ENCODE measurements around the gene SPAST. TPM values are rescaled to one million over a fixed set of nuclear protein-coding genes. Genes with fewer than 3 reads are reported as not detected.

The SPAST gene
- polyA plus RNA-seq, 1 donor from 2014 or later = 121 TPM

DNA sequence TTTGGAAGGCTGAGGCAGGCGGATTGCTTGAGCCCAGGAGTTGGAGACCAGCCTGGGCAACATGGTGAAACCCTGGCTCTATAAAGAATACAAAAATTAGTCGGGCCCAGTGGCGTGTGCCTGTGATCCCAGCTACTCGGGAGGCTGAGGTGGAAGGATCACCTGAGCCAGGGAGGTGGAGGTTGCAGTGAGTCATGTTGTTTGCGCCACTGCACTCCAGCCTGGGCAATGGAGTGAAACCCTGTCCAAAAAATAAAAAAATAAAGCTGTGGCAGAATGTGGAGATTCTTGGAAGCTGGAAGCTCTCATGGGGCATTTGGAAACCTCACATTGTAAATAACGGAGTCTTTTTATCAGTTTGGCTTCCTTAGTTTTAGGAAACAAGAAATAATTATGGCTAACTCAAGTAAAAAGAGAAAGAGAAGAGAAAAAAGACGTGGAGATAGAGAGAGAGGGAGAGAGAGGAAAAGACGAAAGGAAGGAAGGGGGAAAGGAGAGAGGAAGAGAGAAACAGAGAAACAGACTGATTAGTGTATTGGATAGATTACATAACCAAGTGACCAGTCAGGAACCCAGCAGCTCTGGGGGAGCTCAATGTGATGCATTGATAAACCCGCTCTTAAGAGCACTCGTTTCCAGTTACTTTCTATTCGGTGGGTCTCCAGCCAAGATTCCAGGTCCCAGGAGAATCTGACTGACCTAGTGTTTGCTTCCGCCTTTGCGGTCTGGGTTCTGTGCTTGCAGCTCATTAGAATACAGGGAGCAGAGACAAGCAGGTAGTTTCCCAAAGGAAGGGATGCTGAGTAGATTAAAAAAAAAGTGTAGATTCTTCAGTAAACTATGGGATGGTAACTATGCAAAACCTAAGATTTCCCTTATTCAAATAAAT is 1.1 kb upstream of the SPAST start:
- peak overlapping the region; percentile 75 for H3K9ac ChIP-seq (ENCODE audit: low read length)
- no peaks in the 10 kb centered on the region for H3K36me3 ChIP-seq (ENCODE audit: insufficient read depth, low read length)
- no peak for TF ChIP-seq SMC3 (conservative IDR thresholded peaks at IDR 0.05; ENCODE audit: poor library complexity)
- peak overlapping the region; percentile 56 for H3K4me2 ChIP-seq (ENCODE audit: low read length)
- peaks cover 26% of the 10 kb centered on the region for H3K79me2 ChIP-seq (replicated peaks; ENCODE audit: insufficient read depth, low read length)
- H2AFZ ChIP-seq (ENCODE audit: low read depth, low read length) = peak overlapping the region; percentile 46
- H3K27ac ChIP-seq (ENCODE audit: low read length) = peak overlapping the region; percentile 85
- H3K4me3 ChIP-seq (ENCODE audit: low read length) = peak overlapping the region; percentile 85
- no peaks in the 10 kb centered on the region for H4K20me1 ChIP-seq (ENCODE audit: insufficient read depth)
- H3K27me3 ChIP-seq (ENCODE audit: insufficient read depth, low read depth, low read length) = no peaks in the 10 kb centered on the region
- peaks cover 6% of the 10 kb centered on the region for H3F3A ChIP-seq (ENCODE audit: insufficient read depth, low read length, poor library complexity, severe bottlenecking)
- no peaks in the 10 kb centered on the region for H3K9me2 ChIP-seq (ENCODE audit: insufficient read depth, low read length)
- no peaks in the 10 kb centered on the region for H3K9me3 ChIP-seq (ENCODE audit: low read length)

DNA sequence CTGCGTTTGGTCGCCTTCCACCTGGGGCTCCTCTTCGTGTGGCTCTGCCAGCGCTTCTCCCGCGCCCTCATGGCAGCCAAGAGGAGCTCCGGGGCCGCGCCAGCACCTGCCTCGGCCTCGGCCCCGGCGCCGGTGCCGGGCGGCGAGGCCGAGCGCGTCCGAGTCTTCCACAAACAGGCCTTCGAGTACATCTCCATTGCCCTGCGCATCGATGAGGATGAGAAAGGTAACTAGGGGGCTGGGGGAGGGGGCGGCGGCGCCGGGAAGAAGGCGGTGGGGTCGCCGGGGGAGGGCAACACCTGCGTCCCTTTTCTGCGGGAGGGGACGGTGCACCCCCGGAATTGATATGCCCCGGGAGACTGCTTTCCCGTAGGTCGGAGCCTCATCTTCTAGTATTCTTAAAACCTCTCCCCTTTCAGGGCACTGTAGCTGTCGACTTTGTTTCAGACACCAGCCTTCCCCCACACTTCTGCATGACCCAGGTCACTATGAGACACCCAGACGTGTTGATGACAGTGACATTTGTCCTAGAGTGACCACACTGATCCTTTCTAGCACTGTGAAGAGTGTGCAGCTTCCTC is 755 bp downstream of the SPAST start:
- Histone ChIP-seq H3K9ac (ENCODE audit: low read length) (peak overlapping the region; percentile 91), H3K79me2 (replicated peaks; ENCODE audit: insufficient read depth, low read length) (peaks cover 32% of the 10 kb centered on the region), H3K9me2 (ENCODE audit: insufficient read depth, low read length) (no peaks in the 10 kb centered on the region), H3K4me2 (ENCODE audit: low read length) (peak overlapping the region; percentile 72), H3K27me3 (ENCODE audit: insufficient read depth, low read depth, low read length) (no peaks in the 10 kb centered on the region), H3K4me3 (ENCODE audit: low read length) (peak overlapping the region; percentile 85), H3F3A (ENCODE audit: insufficient read depth, low read length, poor library complexity, severe bottlenecking) (peaks cover 6% of the 10 kb centered on the region), H3K36me3 (ENCODE audit: insufficient read depth, low read length) (no peaks in the 10 kb centered on the region), H4K20me1 (ENCODE audit: insufficient read depth) (no peaks in the 10 kb centered on the region), H3K27ac (ENCODE audit: low read length) (peak overlapping the region; percentile 85), H2AFZ (ENCODE audit: low read depth, low read length) (no peak overlapping the region), H3K9me3 (ENCODE audit: low read length) (no peaks in the 10 kb centered on the region)
- TF ChIP-seq POLR2AphosphoS5 (IDR thresholded peaks at IDR 0.05) (no peak), SMC3 (conservative IDR thresholded peaks at IDR 0.05; ENCODE audit: poor library complexity) (no peak), RAD21 (conservative IDR thresholded peaks at IDR 0.05) (no peak), EP300 (conservative IDR thresholded peaks at IDR 0.05; ENCODE audit: poor library complexity, severe bottlenecking) (no peak), TAF1 (IDR thresholded peaks at IDR 0.05; ENCODE audit: low read depth) (no peak), EZH2 (IDR thresholded peaks at IDR 0.05; ENCODE audit: borderline replicate concordance, insufficient read depth, low read length, poor library complexity, severe bottlenecking) (no peak), MXI1 (conservative IDR thresholded peaks at IDR 0.05; ENCODE audit: poor library complexity, severe bottlenecking) (no peak)
- TF ChIP-seq, protein P1, sequence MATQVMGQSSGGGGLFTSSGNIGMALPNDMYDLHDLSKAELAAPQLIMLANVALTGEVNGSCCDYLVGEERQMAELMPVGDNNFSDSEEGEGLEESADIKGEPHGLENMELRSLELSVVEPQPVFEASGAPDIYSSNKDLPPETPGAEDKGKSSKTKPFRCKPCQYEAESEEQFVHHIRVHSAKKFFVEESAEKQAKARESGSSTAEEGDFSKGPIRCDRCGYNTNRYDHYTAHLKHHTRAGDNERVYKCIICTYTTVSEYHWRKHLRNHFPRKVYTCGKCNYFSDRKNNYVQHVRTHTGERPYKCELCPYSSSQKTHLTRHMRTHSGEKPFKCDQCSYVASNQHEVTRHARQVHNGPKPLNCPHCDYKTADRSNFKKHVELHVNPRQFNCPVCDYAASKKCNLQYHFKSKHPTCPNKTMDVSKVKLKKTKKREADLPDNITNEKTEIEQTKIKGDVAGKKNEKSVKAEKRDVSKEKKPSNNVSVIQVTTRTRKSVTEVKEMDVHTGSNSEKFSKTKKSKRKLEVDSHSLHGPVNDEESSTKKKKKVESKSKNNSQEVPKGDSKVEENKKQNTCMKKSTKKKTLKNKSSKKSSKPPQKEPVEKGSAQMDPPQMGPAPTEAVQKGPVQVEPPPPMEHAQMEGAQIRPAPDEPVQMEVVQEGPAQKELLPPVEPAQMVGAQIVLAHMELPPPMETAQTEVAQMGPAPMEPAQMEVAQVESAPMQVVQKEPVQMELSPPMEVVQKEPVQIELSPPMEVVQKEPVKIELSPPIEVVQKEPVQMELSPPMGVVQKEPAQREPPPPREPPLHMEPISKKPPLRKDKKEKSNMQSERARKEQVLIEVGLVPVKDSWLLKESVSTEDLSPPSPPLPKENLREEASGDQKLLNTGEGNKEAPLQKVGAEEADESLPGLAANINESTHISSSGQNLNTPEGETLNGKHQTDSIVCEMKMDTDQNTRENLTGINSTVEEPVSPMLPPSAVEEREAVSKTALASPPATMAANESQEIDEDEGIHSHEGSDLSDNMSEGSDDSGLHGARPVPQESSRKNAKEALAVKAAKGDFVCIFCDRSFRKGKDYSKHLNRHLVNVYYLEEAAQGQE (IDR thresholded peaks at IDR 0.05; ENCODE audit: borderline replicate concordance) = no peak
- TF ChIP-seq, protein P2, sequence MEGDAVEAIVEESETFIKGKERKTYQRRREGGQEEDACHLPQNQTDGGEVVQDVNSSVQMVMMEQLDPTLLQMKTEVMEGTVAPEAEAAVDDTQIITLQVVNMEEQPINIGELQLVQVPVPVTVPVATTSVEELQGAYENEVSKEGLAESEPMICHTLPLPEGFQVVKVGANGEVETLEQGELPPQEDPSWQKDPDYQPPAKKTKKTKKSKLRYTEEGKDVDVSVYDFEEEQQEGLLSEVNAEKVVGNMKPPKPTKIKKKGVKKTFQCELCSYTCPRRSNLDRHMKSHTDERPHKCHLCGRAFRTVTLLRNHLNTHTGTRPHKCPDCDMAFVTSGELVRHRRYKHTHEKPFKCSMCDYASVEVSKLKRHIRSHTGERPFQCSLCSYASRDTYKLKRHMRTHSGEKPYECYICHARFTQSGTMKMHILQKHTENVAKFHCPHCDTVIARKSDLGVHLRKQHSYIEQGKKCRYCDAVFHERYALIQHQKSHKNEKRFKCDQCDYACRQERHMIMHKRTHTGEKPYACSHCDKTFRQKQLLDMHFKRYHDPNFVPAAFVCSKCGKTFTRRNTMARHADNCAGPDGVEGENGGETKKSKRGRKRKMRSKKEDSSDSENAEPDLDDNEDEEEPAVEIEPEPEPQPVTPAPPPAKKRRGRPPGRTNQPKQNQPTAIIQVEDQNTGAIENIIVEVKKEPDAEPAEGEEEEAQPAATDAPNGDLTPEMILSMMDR (IDR thresholded peaks at IDR 0.05; ENCODE audit: poor library complexity, severe bottlenecking) = no peak

All from neural cell (in vitro differentiated cells).